Caco-2 (cell line): ENCODE data around the gene ATE1. TPM values are rescaled to one million over a fixed set of nuclear protein-coding genes. Genes with fewer than 3 reads are reported as not detected.
A peak's percentile ranks its signal among the peaks of the same experiment; 100 is the strongest.

Source experiments
- BruUV-seq: library from RNA; stranded (reverse); fragments of 400-500 nt; replicated peaks from 2 replicates; lab custom pipeline; 2021; lab: Mats Ljungman, UMichigan
- CTCF ChIA-PET: fragments of 300-600 bp; sonication (Branson Sonifier 250); formaldehyde crosslinking; loops from one replicate; lab custom pipeline; 2022; ENCODE audit warnings: antibody characterized with exemption; lab: Charles Lee
- POLR2A ChIA-PET: fragments of 300-600 bp; sonication (Branson Sonifier 250); formaldehyde crosslinking; loops from one replicate; lab custom pipeline; 2022; ENCODE audit warnings: antibody characterized with exemption; lab: Charles Lee
- DNase-seq, 2 experiments: peaks; one replicate each; pipeline versions ENCODE4 v3.0.0 to v3.0.0-alpha.2; 2020 to 2022
- H3K27me3 ChIP-seq: replicated peaks from 2 replicates; pipeline ENCODE4 v1.6.0; 2011; ENCODE audit warnings: low read length; ENCODE audit not compliant: control insufficient read depth, insufficient read depth
- H3K36me3 ChIP-seq: 2 replicates; pipeline ENCODE4 v1.5.1; 2011; ENCODE audit warnings: low read length; ENCODE audit not compliant: control insufficient read depth, insufficient read depth
- H3K4me1 ChIP-seq: fragments of 250-450 bp; sonication (Bioruptor Pico); 2 replicates; pipeline ENCODE4 v1.5.1; 2020; ENCODE audit warnings: mild to moderate bottlenecking
- H3K4me3 ChIP-seq: 2 replicates; pipeline ENCODE4 v1.5.1; 2011; ENCODE audit warnings: low read depth, mild to moderate bottlenecking, control low read depth, low read length
- H3K9me3 ChIP-seq: fragments of 250-450 bp; sonication (Bioruptor Pico); 2 replicates; pipeline ENCODE4 v1.5.1; 2020; ENCODE audit warnings: mild to moderate bottlenecking, moderate library complexity
- H3K27ac Mint-ChIP-seq: one replicate; pipeline ENCODE4 v1.8.0; 2022; ENCODE audit warnings: mixed read lengths; ENCODE audit not compliant: unreplicated experiment
- H3K27me3 Mint-ChIP-seq: one replicate; pipeline ENCODE4 v1.8.0; 2022; ENCODE audit warnings: mixed read lengths; ENCODE audit not compliant: insufficient read depth, unreplicated experiment
- H3K36me3 Mint-ChIP-seq: one replicate; pipeline ENCODE4 v1.8.0; 2022; ENCODE audit warnings: mild to moderate bottlenecking, mixed read lengths; ENCODE audit not compliant: insufficient read depth, unreplicated experiment
- H3K4me1 Mint-ChIP-seq: one replicate; pipeline ENCODE4 v1.8.0; 2022; ENCODE audit warnings: low read depth, mixed read lengths; ENCODE audit not compliant: unreplicated experiment
- H3K4me3 Mint-ChIP-seq: one replicate; pipeline ENCODE4 v1.8.0; 2022; ENCODE audit warnings: mild to moderate bottlenecking, moderate library complexity, mixed read lengths; ENCODE audit not compliant: unreplicated experiment
- H3K9me3 Mint-ChIP-seq: one replicate; pipeline ENCODE4 v1.8.0; 2022; ENCODE audit warnings: mixed read lengths; ENCODE audit not compliant: unreplicated experiment
- CTCF ChIP-seq, 2 experiments: fragments of 200-600 bp in 1 of 2; IDR thresholded peaks; 1 replicate in 1 of 2; 2 replicates in 1 of 2; pipeline versions ENCODE4 v1.5.1 to v1.8.0; 2011 to 2022; ENCODE audit warnings: antibody characterized with exemption in 1 of 2, control low read depth in 1 of 2, inconsistent platforms in 1 of 2, low read depth in 1 of 2, low read length in 1 of 2, mild to moderate bottlenecking in 1 of 2, moderate library complexity in 1 of 2; ENCODE audit not compliant: insufficient read depth in 1 of 2, severe bottlenecking in 1 of 2, unreplicated experiment in 1 of 2
- intact Hi-C: fragments of 100-400 bp; cut with micrococcal nuclease; formaldehyde crosslinking; loops from one replicate; pipeline ENCODE4 v1.10.0; 2022; ENCODE audit not compliant: unreplicated experiment
- total RNA-seq: library from RNA; stranded (reverse); gene quantifications from 2 replicates; pipeline ENCODE4 v1.2.3, GENCODE V29; 2022

ATE1 gene
- total RNA-seq, 1 experiment from 2014 or later, result 75.2 TPM

- H3K9me3 Mint-ChIP-seq, result no peaks in the 10 kb centered on the region
- ChIA-PET CTCF (no interaction called here), POLR2A (interaction anchor here (0.5 kb wide), 1 partner anchor 431 kb away, joined by 5 read pairs; no protein-coding TSS in a partner anchor)
- no peaks in the 10 kb centered on the region; the same call in 1 of the 2 replicates for H3K4me1 ChIP-seq
- no peak overlapping the region for H3K27ac Mint-ChIP-seq
- H3K27me3 Mint-ChIP-seq, result no peaks in the 10 kb centered on the region
- H3K9me3 ChIP-seq, result no peaks in the 10 kb centered on the region
- H3K27me3 ChIP-seq, result no peaks in the 10 kb centered on the region
- H3K4me3 ChIP-seq, result no peak overlapping the region
- no peak for DNase-seq
- H3K36me3 ChIP-seq, result 0 out of 2 replicates have a peak, but pooled peaks cover 1% of the 10 kb centered on the region
- intact Hi-C loops, result loop anchor here (5.0 to 10.0 kb wide), 2 partner anchors 290 to 963 kb away; no protein-coding TSS in a partner anchor
- H3K4me1 Mint-ChIP-seq, result no peaks in the 10 kb centered on the region
- no peak overlapping the region for H3K4me3 Mint-ChIP-seq
- H3K36me3 Mint-ChIP-seq, result peaks cover 66% of the 10 kb centered on the region
- TF ChIP-seq CTCF (IDR thresholded peaks at IDR 0.05; ENCODE audit: insufficient read depth in 1 of 2, low read depth in 1 of 2, low read length in 1 of 2, severe bottlenecking in 1 of 2, unreplicated experiment in 1 of 2), result no peak
- no TSS peak for BruUV-seq
These were observed 22.9 kb downstream of the ATE1 start for GRCh38 chr10:121904888-121905287.

- intact Hi-C loops, result loop anchor here (5.0 to 10.0 kb wide), 2 partner anchors 286 to 958 kb away; no protein-coding TSS in a partner anchor
- peak in 1 of 2 experiments; percentile 72 for DNase-seq
- ChIA-PET POLR2A (no interaction called here), CTCF (interaction anchor here (0.6 to 1.3 kb wide), 8 partner anchors 13 to 803 kb away, joined by 3 to 5 read pairs (median 3); no protein-coding TSS in a partner anchor)
- Histone ChIP-seq H3K36me3 (peaks cover 4% of the 10 kb centered on the region; the same call in 1 of the 2 replicates), H3K4me3 (no peak overlapping the region), H3K27me3 (no peaks in the 10 kb centered on the region), H3K4me1 (no peaks in the 10 kb centered on the region; the same call in 1 of the 2 replicates), H3K9me3 (no peaks in the 10 kb centered on the region)
- Mint-ChIP-seq H3K27ac (no peak overlapping the region), H3K4me3 (no peak overlapping the region), H3K9me3 (no peaks in the 10 kb centered on the region), H3K36me3 (peaks cover 70% of the 10 kb centered on the region), H3K4me1 (no peaks in the 10 kb centered on the region), H3K27me3 (no peaks in the 10 kb centered on the region)
- peak; percentile 60 to 73 for TF ChIP-seq CTCF (IDR thresholded peaks at IDR 0.05; ENCODE audit: insufficient read depth in 1 of 2, low read depth in 1 of 2, low read length in 1 of 2, severe bottlenecking in 1 of 2, unreplicated experiment in 1 of 2)
- no TSS peak for BruUV-seq
These were observed 27.2 kb downstream of the ATE1 start for GRCh38 chr10:121900443-121901174.

GRCh38 chr10:121899727-121900126, 28.1 kb downstream of the ATE1 start:
- Histone ChIP-seq H3K4me3 (no peak overlapping the region), H3K36me3 (peaks cover 4% of the 10 kb centered on the region; the same call in 1 of the 2 replicates), H3K4me1 (no peaks in the 10 kb centered on the region; the same call in 1 of the 2 replicates), H3K9me3 (no peaks in the 10 kb centered on the region), H3K27me3 (no peaks in the 10 kb centered on the region)
- no peak for DNase-seq
- ChIA-PET CTCF (no interaction called here), POLR2A (no interaction called here)
- Mint-ChIP-seq H3K27ac (no peak overlapping the region), H3K27me3 (no peaks in the 10 kb centered on the region), H3K36me3 (peaks cover 70% of the 10 kb centered on the region), H3K4me1 (no peaks in the 10 kb centered on the region), H3K9me3 (no peaks in the 10 kb centered on the region), H3K4me3 (no peak overlapping the region)
- no peak for TF ChIP-seq CTCF (IDR thresholded peaks at IDR 0.05; ENCODE audit: insufficient read depth in 1 of 2, low read depth in 1 of 2, low read length in 1 of 2, severe bottlenecking in 1 of 2, unreplicated experiment in 1 of 2)
- intact Hi-C loops, result loop anchor here (5.0 to 10.0 kb wide), 2 partner anchors 285 to 957 kb away; no protein-coding TSS in a partner anchor
- no TSS peak for BruUV-seq
